Endodermal cell (in vitro differentiated cells): ENCODE measurements around the gene OR2T5. TPM values are rescaled to one million over a fixed set of nuclear protein-coding genes. Genes with fewer than 3 reads are reported as not detected.
"Not testable (repeated sequence)": the region's sequence is repeated elsewhere in the genome, so short reads cannot be mapped to it uniquely, and the experiment has no call there.

Source experiments
- DNase-seq: peaks from one replicate; pipeline ENCODE4 v3.0.0-alpha.2; 2017
- H3K27ac ChIP-seq: 2 replicates; pipeline ENCODE4 v1.5.1; 2013; ENCODE audit warnings: mild to moderate bottlenecking, low read depth, low read length, moderate library complexity
- H3K27me3 ChIP-seq: 2 replicates; pipeline ENCODE4 v1.6.1; 2013; ENCODE audit warnings: mild to moderate bottlenecking, low read length, moderate library complexity; ENCODE audit not compliant: insufficient read depth, control insufficient read depth, poor library complexity, severe bottlenecking
- H3K36me3 ChIP-seq: 2 replicates; pipeline ENCODE4 v1.7.0; 2013; ENCODE audit warnings: mild to moderate bottlenecking, low read length, moderate library complexity; ENCODE audit not compliant: control insufficient read depth, insufficient read depth
- H3K4me1 ChIP-seq: one replicate; pipeline ENCODE4 v1.7.0; 2013; ENCODE audit warnings: low read length; ENCODE audit not compliant: control insufficient read depth, insufficient read depth
- H3K4me3 ChIP-seq: 2 replicates; pipeline ENCODE4 v1.5.1; 2013; ENCODE audit warnings: mild to moderate bottlenecking, low read length, moderate library complexity
- H3K9ac ChIP-seq: 2 replicates; pipeline ENCODE4 v1.6.1; 2013; ENCODE audit warnings: mild to moderate bottlenecking, low read length, moderate library complexity; ENCODE audit not compliant: poor library complexity, severe bottlenecking; ENCODE audit errors: extremely low read depth
- H3K9me3 ChIP-seq: 2 replicates; pipeline ENCODE4 v1.6.1; 2013; ENCODE audit warnings: mild to moderate bottlenecking, low read length, moderate library complexity; ENCODE audit not compliant: control insufficient read depth
- H3K27ac Mint-ChIP-seq: 2 replicates; pipeline ENCODE4 v1.8.0; 2020; ENCODE audit warnings: mixed read lengths
- H3K27me3 Mint-ChIP-seq: 2 replicates; pipeline ENCODE4 v1.8.0; 2021; ENCODE audit warnings: mild to moderate bottlenecking, mixed read lengths; ENCODE audit not compliant: insufficient read depth
- H3K36me3 Mint-ChIP-seq: 2 replicates; pipeline ENCODE4 v1.8.0; 2020; ENCODE audit warnings: low read depth, mixed read lengths
- H3K4me1 Mint-ChIP-seq: 2 replicates; pipeline ENCODE4 v1.8.0; 2020; ENCODE audit warnings: mixed read lengths
- H3K4me3 Mint-ChIP-seq: 2 replicates; pipeline ENCODE4 v1.8.0; 2020; ENCODE audit warnings: mild to moderate bottlenecking, moderate library complexity, mixed read lengths
- H3K9me3 Mint-ChIP-seq: 2 replicates; pipeline ENCODE4 v1.8.0; 2020; ENCODE audit warnings: mild to moderate bottlenecking, mixed read lengths
- WGBS, 2 experiments: methylation state at CpG; one replicate each; pipeline versions ENCODE4 v1.1.5 to v1.1.7; 2013; ENCODE audit warnings: missing lambda C conversion rate in 2 of 2, mixed read lengths in 1 of 2; ENCODE audit not compliant: insufficient coverage in 1 of 2, insufficient read length in 1 of 2; 5-methylcytosine and 5-hydroxymethylcytosine counted together
- long read RNA-seq, 4 experiments: library from polyadenylated mRNA in 2 of 4; library from RNA in 1 of 4; library from capped mRNA in 1 of 4; stranded (forward) in 3 of 4; unstranded in 1 of 4; transcript quantifications; one replicate each; pipeline ENCODE4 v2.0.0, GENCODE V29; 2020 to 2021; ENCODE audit warnings: inconsistent platforms in 1 of 4
- polyA plus RNA-seq, 2 experiments: library from polyadenylated mRNA; stranded (reverse); fragments of 50-300 nt; gene quantifications; one replicate each; pipeline ENCODE4 v1.2.3, GENCODE V29; 2013
- total RNA-seq, 2 donors: library from RNA; stranded (reverse); fragmentation: NEBNext Ultra II Directional in 1 of 2; extraction: Animal tissue kit (Norgen Biotek cat#: 25700) in 1 of 2; gene quantifications; 2 replicates in 1 of 2; 3 replicates in 1 of 2; pipeline ENCODE4 v1.2.1, GENCODE V29; 2021

The OR2T5 gene, protein sequence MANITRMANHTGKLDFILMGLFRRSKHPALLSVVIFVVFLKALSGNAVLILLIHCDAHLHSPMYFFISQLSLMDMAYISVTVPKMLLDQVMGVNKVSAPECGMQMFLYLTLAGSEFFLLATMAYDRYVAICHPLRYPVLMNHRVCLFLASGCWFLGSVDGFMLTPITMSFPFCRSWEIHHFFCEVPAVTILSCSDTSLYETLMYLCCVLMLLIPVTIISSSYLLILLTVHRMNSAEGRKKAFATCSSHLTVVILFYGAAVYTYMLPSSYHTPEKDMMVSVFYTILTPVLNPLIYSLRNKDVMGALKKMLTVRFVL
- total RNA-seq: not detected
- polyA plus RNA-seq (2013, experiment 1 of 2): not detected
- not detected for polyA plus RNA-seq (2013, experiment 2 of 2)
- long read RNA-seq, experiment 1: 0 reads
- long read RNA-seq, experiment 2: 0 reads
- long read RNA-seq, experiment 3: 0 reads
- long read RNA-seq, experiment 4: 0 reads

DNA sequence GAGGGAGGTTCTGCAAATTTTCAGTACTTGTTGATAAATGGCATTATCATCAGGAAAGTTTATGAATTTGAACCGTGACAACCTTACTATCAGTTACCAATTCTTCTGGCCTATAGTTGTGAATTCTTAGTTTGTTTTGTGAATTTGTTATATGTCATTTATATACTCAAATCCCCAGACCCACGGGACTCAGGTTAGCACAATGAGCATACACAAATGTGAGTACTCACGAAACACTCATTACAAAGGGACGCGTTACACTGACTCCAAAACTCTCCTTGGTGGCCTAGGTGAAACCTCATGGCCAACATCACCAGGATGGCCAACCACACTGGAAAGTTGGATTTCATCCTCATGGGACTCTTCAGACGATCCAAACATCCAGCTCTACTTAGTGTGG is at the start of gene OR2T5:
Gene OR2T5, plus strand, starts transcription at position 301 of the 400 bp plus-strand sequence. Its CDS starts 0 bp downstream, at position 301.
- not testable (repeated sequence) for H3K27me3 Mint-ChIP-seq, H3K36me3 Mint-ChIP-seq, H3K27me3 ChIP-seq, H3K9me3 Mint-ChIP-seq, H3K4me1 ChIP-seq, H3K27ac Mint-ChIP-seq, H3K27ac ChIP-seq, DNase-seq, H3K9ac ChIP-seq, H3K4me3 Mint-ChIP-seq, H3K4me1 Mint-ChIP-seq, H3K36me3 ChIP-seq, H3K9me3 ChIP-seq, H3K4me3 ChIP-seq
- WGBS, 2 experiments: 88% methylated on average over 4 of the region's 6 CpGs; no CpG with 5 or more reads in 1 of the 2 experiments

DNA sequence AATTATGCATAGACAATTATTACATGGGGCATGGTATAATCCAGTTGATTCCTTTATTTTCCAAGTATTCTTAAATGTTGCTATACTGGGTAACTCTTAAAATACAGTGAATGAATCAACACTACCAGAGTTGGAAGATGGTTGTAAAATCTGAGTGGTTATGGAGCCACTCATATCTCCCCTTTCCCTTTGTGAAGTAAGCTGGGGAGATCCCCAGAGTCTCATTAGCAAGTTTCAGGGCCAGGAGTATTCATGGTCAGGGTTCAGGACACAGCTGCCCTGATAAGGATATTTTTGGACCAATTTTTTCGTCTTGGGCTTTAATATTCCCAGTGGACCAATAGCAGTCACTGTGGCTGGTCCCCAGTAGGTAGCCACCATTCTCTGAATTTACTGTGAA is 49.7 kb upstream of the OR2T5 start:
- not testable (repeated sequence) for H3K4me1 Mint-ChIP-seq, H3K27me3 ChIP-seq, H3K4me3 ChIP-seq, H3K4me1 ChIP-seq, H3K9ac ChIP-seq, DNase-seq, H3K4me3 Mint-ChIP-seq, H3K27ac ChIP-seq, H3K27me3 Mint-ChIP-seq, H3K36me3 Mint-ChIP-seq, H3K27ac Mint-ChIP-seq, H3K36me3 ChIP-seq
- H3K9me3 Mint-ChIP-seq: peaks cover 56% of the 10 kb centered on the region
- peaks cover 25% of the 10 kb centered on the region for H3K9me3 ChIP-seq
- whole genome bisulfite sequencing, 2 experiments: 50% methylated on average over 1 of the region's 1 CpG; no CpG with 5 or more reads in 1 of the 2 experiments

DNA sequence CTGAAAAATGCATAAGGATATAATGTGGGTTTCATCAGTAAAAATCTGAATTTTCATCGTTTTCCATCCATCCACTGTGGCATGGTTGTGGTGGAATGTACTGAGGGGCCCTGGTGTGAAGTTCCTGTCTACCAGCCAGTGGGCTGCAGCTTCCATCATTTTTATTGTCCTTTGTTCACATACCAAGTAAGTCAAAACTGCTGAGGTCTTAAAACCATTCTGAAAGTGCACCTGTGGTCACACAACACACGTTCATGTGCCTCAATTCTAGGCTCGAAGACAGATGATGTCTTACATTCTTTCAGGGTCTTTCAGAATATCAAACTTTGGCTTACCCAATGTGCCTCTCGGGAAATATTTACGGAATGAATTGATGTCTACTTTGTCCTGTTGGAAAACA is 49.1 kb upstream of the OR2T5 start:
- peaks cover 60% of the 10 kb centered on the region for H3K9me3 Mint-ChIP-seq

DNA sequence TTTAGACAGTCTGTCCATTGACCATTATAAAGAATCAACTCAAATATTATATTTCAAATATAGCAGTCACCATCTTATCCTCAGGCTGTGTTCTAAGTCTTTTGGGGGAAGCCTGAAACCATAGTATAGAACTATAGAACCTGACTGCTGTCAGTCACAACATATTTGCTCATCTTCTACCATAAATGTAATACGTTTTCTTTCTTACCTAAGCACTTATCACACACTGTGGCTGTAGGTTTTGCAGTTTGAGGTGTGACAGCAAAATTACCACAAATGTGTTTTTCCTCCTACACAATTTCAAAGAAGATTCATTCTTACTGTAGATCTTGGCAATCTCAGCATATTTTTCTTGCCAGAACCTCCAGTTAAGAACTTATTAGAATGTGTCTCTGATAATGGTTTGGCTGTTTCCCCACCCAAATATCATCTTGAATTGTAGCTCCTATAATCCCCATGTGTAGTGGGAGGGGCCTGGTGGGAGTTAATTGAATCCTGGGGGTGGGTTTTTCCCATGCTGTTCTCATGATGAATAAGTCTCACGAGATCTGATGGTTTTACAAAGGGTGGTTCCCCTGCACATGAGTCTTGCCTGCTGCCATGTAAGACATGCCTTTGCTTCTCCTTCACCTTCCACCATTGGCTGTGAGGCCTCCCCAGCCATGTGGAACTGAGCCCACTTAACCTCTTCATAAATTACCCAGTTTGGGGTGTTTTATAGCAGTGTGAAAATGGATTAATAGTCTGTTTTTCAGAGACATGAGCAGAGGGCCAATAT is 45.7 kb upstream of the OR2T5 start:
- not testable (repeated sequence) for H3K27ac Mint-ChIP-seq, H3K9ac ChIP-seq, H3K27me3 Mint-ChIP-seq, DNase-seq, H3K27ac ChIP-seq, H3K36me3 Mint-ChIP-seq, H3K4me3 Mint-ChIP-seq, H3K4me1 Mint-ChIP-seq, H3K4me3 ChIP-seq, H3K36me3 ChIP-seq, H3K4me1 ChIP-seq, H3K27me3 ChIP-seq
- peaks cover 73% of the 10 kb centered on the region for H3K9me3 Mint-ChIP-seq
- WGBS, 2 experiments: no CpG with 5 or more reads among the region's 2 CpGs
- H3K9me3 ChIP-seq: peaks cover 47% of the 10 kb centered on the region

More for the DNA sequence above, 49.1 kb upstream of the OR2T5 start:
- H3K4me1 Mint-ChIP-seq, H3K4me3 Mint-ChIP-seq, H3K27ac Mint-ChIP-seq, H3K4me1 ChIP-seq, H3K27me3 ChIP-seq, H3K4me3 ChIP-seq, H3K36me3 ChIP-seq, H3K27me3 Mint-ChIP-seq, H3K9ac ChIP-seq, H3K27ac ChIP-seq, DNase-seq, H3K36me3 Mint-ChIP-seq: not testable (repeated sequence)
- WGBS, 2 experiments: 60 to 71% methylated on average over 4 to 5 of the region's 5 CpGs
- H3K9me3 ChIP-seq: peaks cover 29% of the 10 kb centered on the region

DNA sequence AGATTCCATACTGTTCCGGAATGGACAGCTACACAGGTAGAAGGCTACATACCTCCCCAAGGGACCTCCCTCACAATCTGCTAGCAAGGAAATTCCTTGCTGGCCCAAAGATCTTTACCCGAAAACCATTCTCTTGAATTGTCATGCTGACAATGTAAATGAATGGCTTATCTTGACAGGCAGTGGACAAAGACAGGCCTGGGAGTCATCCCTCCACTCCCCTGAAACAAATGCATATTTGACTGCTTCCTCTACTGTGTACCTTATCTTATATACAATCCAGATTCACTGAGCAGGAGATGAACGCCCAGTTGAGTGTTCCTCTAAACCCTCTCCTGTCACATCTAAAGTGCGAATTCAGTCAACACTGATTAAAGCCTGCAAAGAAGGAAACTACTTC is 43.8 kb upstream of the OR2T5 start:
- DNase-seq: not testable (repeated sequence)

DNA sequence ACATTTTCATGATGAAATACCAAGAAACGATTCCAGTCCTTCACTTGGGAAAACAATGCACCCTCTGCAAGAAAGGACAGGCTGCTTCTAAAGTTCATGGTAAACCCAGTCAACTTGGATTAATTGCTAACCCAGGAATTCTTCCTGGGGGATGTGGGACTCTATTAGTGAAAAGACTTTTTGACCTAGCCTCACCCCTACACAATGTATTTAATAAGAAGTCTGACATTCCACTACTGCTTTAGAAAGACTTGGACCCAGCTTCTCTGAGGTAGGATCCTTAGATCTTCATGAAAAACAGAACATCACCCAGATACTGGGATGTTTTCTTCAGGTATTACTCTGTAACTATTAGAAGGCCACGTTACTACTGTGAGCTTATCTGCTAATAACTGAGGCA is 43.0 kb upstream of the OR2T5 start, which contains the start of gene OR2T2:
Gene OR2T2, plus strand, starts transcription at position 239 of the 400 bp plus-strand sequence. CDS start 7,161 bp downstream, outside the sequence.
- peaks cover 29% of the 10 kb centered on the region for H3K9me3 ChIP-seq
- not testable (repeated sequence) for H3K4me3 Mint-ChIP-seq, H3K4me3 ChIP-seq, H3K9ac ChIP-seq, H3K27me3 ChIP-seq, H3K27me3 Mint-ChIP-seq, H3K4me1 ChIP-seq, H3K4me1 Mint-ChIP-seq, H3K27ac Mint-ChIP-seq, DNase-seq, H3K36me3 ChIP-seq, H3K27ac ChIP-seq, H3K36me3 Mint-ChIP-seq
- H3K9me3 Mint-ChIP-seq: peaks cover 61% of the 10 kb centered on the region
- no CpG with 5 or more reads among the region's 2 CpGs for WGBS, 2 experiments

More for the DNA sequence above, 43.8 kb upstream of the OR2T5 start:
- H3K27me3 Mint-ChIP-seq, H3K9ac ChIP-seq, H3K4me1 ChIP-seq, H3K27me3 ChIP-seq, H3K4me1 Mint-ChIP-seq, H3K4me3 Mint-ChIP-seq, H3K36me3 ChIP-seq, H3K4me3 ChIP-seq, H3K36me3 Mint-ChIP-seq, H3K27ac ChIP-seq, H3K27ac Mint-ChIP-seq: not testable (repeated sequence)
- H3K9me3 ChIP-seq: peaks cover 36% of the 10 kb centered on the region
- WGBS, 2 experiments: 80 to 87% methylated on average over 4 of the region's 4 CpGs
- peaks cover 65% of the 10 kb centered on the region for H3K9me3 Mint-ChIP-seq
